GM19025 (cell line): ENCODE results near the gene COPG2.
"Not testable (repeated sequence)": the region's sequence is repeated elsewhere in the genome, so short reads cannot be mapped to it uniquely, and the experiment has no call there.

Experiments used
- ATAC-seq: cut with Tn5 transposase; IDR thresholded peaks from one replicate; pipeline ENCODE4 v1.9.1; 2021; ENCODE audit warnings: mild to moderate bottlenecking, low read depth, moderate library complexity; ENCODE audit not compliant: unreplicated experiment

COPG2 gene

GRCh38 chr7:130575110-130575509 is 93.4 kb downstream of the COPG2 start:
- ATAC-seq, result not testable (repeated sequence)

- ATAC-seq, result not testable (repeated sequence)
These were observed 98.4 kb downstream of the COPG2 start for GRCh38 chr7:130570144-130570543.

- no peak for ATAC-seq
These were observed 101.7 kb downstream of the COPG2 start for GRCh38 chr7:130566898-130567280.

- no peak for ATAC-seq
These were observed 102.2 kb downstream of the COPG2 start for GRCh38 chr7:130566168-130566897.

- ATAC-seq, result no peak
These were observed 107.6 kb downstream of the COPG2 start for GRCh38 chr7:130560972-130561371.

- ATAC-seq, result no peak
These were observed 109.4 kb downstream of the COPG2 start for GRCh38 chr7:130559184-130559583.

- ATAC-seq, result no peak
These were observed 114.1 kb downstream of the COPG2 start for GRCh38 chr7:130554481-130554880.

GRCh38 chr7:130553398-130554029 is 115.0 kb downstream of the COPG2 start:
- ATAC-seq, result no peak

GRCh38 chr7:130544356-130544755 is 124.2 kb downstream of the COPG2 start:
- no peak for ATAC-seq

- ATAC-seq, result no peak
These were observed 125.0 kb downstream of the COPG2 start for GRCh38 chr7:130543487-130544010.

GRCh38 chr7:130542297-130542696 is 126.3 kb downstream of the COPG2 start:
- ATAC-seq, result not testable (repeated sequence)

GRCh38 chr7:130541287-130541686 is 127.3 kb downstream of the COPG2 start:
- not testable (repeated sequence) for ATAC-seq

- not testable (repeated sequence) for ATAC-seq
These were observed 130.7 kb downstream of the COPG2 start for GRCh38 chr7:130537894-130538293.

GRCh38 chr7:130529417-130529816 is 139.1 kb downstream of the COPG2 start:
- no peak for ATAC-seq

GRCh38 chr7:130527752-130528355 is 140.7 kb downstream of the COPG2 start:
- not testable (repeated sequence) for ATAC-seq

- no peak for ATAC-seq
These were observed 143.9 kb downstream of the COPG2 start for GRCh38 chr7:130524628-130525027.

- ATAC-seq, result not testable (repeated sequence)
These were observed 144.9 kb downstream of the COPG2 start for GRCh38 chr7:130523519-130524125.

- ATAC-seq, result no peak
These were observed 147.1 kb downstream of the COPG2 start for GRCh38 chr7:130521258-130521951.

- ATAC-seq, result no peak
These were observed 153.1 kb downstream of the COPG2 start for GRCh38 chr7:130515315-130516040.

- no peak for ATAC-seq
These were observed 155.1 kb downstream of the COPG2 start for GRCh38 chr7:130513447-130513846.
